Effector CD4-positive, alpha-beta T cell (primary cell): ENCODE measurements around the gene PRKRIP1.
"Not testable (repeated sequence)": the region's sequence is repeated elsewhere in the genome, so short reads cannot be mapped to it uniquely, and the experiment has no call there.

Experiments
- DNase-seq: peaks from one replicate; pipeline ENCODE4 v3.0.0-alpha.2; 2020
- total RNA-seq: gene quantifications from one replicate; lab custom pipeline; 2026; lab: John Stamatoyannopoulos, UW

PRKRIP1 gene
- total RNA-seq: 59.1 reads per million, percentile 72 among the genes with 10 or more reads in this experiment

- peak; percentile 89 for DNase-seq
Observed at GRCh38 chr7:102395873-102396709, at the start of gene PRKRIP1. TSS of gene PRKRIP1 (plus strand) at chr7:102396363. CDS start at chr7:102396412, 49 bp downstream.

DNA sequence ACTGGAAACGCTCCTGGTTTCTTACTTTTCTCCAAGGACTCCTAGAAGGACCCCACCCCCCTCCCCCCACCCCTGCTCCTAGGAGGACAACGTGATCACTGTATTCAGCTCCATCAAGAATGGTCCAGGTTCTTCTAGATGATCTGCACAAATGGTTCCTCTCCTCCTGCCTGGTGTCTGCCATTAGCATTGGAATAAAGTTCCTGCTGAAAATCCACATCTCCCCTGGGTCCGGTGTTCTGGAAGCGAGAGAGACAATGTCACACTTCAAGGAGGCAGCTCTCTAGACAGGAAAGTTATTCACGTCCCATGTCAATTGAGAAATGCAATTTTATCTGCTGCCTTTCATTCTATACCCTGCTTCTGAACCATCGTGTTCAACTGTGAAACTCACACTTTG lies 49.2 kb upstream of the PRKRIP1 start:
- not testable (repeated sequence) for DNase-seq

- DNase-seq: not testable (repeated sequence)
Observed at GRCh38 chr7:102356344-102356743, 39.8 kb upstream of the PRKRIP1 start, which contains the start of gene SPDYE6. TSS of gene SPDYE6 (minus strand) at chr7:102356444. CDS start at chr7:102356023, 421 bp downstream.

DNA sequence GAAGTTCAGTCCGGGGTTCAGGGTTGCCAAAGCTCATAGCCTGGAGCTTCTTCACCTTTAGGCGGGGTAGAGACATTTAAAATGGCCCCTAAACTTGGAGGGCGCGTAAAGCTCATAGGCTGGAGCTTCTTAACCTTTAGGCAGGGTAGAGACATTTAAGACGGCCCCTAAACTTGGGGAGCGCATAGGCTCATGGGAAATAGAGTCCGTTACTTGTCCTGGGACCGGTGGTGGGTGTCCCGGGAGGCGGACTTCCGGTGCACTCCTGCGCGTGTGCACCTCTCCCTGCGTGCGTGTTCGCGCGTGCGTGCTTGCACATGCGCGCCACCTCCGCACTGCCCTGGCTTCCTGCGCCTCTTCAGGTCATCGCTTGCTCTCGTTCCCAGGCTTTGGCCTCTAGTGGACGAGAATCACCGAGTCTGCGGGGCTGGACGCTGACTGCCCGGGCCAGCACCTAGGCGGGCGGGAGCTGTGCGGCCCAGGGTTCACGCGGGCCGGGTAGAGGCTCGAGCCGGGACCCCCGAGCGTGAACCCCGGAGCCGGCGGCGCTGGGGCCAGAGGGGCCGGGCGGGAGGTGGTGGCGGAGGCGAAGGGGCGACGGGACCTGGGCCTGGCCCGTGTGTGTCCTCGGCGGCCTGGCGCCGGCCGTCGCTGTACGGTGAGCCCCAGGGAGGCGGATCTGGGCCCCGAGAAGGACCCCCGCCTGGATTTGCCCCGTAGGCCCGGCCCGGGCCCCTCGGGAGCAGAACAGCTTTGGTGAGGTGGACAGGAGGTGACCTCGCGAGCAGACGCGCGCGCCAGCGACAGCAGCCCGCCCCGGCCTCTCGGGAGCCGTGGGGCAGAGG lies 32.4 kb upstream of the PRKRIP1 start:
- peak; percentile 91 for DNase-seq

- not testable (repeated sequence) for DNase-seq
Observed at GRCh38 chr7:102364394-102364886, 31.7 kb upstream of the PRKRIP1 start.

DNA sequence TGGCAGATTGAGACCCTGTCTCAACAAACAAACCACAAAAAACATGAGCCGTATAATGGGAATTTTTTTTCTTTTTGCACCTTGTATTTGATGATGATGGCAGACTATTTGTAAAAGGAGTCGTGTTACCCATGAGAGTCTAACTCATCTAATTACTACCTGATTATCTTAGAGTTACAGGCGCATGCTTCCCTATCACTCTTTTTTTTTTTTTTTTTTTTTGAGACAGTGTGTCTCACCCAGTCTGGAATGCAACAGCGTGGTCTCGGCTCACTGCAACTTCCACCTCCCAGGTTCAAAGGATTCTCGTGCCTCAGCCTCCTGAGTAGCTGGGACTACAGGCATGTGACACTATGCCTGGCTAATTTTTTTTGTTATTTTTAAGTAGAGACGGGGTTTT lies 30.8 kb upstream of the PRKRIP1 start:
- not testable (repeated sequence) for DNase-seq

- not testable (repeated sequence) for DNase-seq
Observed at GRCh38 chr7:102370038-102370437, 26.1 kb upstream of the PRKRIP1 start.

DNA sequence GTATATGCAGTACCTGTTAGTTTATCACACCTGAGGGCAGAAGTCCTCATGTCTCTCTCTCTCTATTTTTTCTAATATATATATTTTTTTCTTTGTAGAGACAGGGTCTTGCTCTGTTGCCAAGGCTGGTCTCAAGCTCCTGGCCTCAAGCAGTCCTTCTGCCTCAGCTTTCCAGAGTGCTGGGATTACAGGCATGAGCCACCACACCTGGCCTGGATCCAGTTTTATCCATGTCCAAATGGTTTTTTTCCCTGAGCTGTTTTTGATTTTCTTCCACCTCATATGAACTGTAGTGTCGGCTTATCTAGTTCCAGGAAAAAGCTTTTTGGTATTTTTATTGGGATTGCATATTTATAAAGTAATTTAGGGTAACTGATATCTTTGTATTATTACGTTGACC lies 23.4 kb upstream of the PRKRIP1 start:
- DNase-seq: not testable (repeated sequence)

DNA sequence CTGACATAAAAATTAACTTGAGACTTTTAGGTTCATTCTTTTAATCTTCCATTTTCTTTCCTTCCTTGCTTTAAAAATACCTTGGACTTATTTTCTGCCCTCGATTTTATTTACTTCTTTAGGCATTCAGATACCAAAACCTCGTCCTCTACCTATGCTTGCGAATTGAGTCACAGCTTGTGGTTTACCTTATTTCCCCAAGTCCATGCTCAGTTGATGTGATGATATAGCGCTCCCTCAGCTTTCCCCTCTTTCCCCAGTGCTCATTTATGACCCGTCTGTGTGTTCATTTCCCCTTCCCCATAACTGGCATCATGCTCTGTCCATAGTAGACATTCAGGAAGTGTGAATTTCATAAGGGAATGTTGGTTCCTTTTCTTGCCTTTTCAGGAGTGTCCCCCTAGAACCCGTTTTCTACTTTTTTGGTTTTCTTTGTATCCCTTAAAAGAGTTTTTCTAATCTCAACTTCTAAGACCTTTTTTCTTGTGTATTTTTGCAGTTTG lies 19.1 kb upstream of the PRKRIP1 start:
- no peak for DNase-seq

- not testable (repeated sequence) for DNase-seq
Observed at GRCh38 chr7:102380837-102381236, 15.3 kb upstream of the PRKRIP1 start.

DNA sequence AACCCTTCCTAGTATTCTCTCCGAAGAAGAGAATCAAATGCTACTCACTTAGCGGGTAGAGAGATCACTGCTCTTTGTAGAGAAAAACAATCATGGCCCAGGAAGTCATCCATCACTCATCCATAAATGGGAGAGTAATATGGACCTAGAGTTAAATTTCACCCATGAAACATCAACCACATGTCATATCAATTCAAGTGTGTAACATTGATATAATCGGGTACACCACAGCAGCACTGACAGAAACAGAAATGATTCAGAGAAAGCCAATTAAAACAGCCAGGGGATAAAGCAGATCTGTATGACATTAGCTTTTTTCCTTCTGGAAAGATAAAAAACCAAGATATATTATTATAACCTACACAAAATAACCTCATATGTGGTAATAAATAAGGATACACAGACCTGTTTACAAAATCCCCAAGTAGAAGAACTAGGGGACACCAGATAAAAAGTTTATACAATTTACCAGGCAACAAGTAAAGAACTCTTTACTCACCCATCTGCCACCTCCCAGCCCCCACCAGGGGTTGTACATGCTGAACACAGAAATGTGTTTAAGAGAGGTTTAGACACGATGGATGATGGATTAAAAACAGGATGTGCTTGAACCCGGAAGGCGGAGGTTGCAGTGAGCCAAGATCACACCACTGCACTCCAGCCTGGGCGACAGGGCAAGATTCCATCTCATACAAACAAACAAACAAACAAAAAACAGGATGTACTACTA lies 14.3 kb upstream of the PRKRIP1 start:
- DNase-seq: not testable (repeated sequence)

- DNase-seq: no peak
Observed at GRCh38 chr7:102387064-102387463, 9.1 kb upstream of the PRKRIP1 start.

DNA sequence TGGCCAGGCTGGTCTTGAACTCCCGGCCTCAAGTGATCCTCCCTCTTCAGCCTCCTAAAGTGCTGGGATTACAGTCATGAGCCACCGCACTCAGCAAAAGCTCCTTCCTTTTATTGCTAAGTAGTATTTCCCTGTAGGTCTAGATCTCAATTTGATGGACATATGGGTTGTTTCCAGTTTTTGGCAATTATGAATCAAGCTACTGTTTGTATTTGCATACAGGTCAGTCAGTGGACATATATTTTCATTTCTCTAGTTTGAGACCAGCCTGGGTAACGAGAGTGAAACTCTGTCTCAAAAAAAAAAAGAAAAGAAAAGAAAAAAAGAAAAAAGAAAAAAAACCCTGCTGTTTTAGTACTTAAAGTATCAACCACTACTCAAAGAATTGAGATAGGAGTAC lies 6.4 kb upstream of the PRKRIP1 start:
- DNase-seq: no peak

GRCh38 chr7:102390697-102391484 lies 5.3 kb upstream of the PRKRIP1 start:
- DNase-seq: peak; percentile 70

DNA sequence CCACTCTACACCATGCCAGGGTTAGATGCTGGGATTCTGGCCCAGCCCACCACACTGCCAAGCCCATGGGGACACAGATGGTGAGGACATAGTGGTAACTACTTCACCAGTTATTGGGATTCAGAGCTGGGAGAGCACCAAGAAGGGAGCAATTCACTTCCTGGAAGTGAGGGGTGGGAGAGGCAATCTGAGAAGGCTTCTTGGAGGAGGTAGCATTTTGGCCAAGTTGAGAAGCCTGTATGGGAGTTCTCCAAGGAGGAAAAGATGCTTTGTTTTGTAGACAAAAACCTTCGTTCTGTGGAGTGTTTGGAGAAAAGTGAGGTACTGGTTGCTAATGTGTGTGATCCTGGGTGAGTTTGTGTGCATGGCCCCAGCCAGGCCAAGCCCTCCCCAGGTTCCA lies 3.8 kb upstream of the PRKRIP1 start:
- no peak for DNase-seq

DNA sequence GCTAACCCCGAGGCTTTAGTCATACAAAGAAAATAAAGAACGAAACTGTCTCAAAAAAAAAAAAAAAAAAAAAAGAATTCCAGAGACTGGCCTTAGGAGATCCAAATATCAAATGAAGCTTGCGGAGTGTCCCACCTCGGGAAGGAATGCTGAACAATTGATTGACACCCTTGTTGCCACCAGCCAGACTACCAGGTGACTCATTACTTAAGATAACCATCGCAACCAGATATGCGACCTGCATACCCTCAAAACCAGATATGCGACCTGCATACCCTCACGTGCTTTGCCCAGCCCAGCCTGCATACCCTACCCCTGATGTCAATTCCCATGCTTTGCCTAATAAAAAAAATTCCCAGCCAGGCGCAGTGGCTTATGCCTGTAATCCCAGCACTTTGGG lies 2.7 kb upstream of the PRKRIP1 start:
- no peak for DNase-seq

GRCh38 chr7:102395592-102395872 lies 631 bp upstream of the PRKRIP1 start:
- DNase-seq: no peak

- DNase-seq: no peak
Observed at GRCh38 chr7:102396710-102397019, 502 bp downstream of the PRKRIP1 start.

DNA sequence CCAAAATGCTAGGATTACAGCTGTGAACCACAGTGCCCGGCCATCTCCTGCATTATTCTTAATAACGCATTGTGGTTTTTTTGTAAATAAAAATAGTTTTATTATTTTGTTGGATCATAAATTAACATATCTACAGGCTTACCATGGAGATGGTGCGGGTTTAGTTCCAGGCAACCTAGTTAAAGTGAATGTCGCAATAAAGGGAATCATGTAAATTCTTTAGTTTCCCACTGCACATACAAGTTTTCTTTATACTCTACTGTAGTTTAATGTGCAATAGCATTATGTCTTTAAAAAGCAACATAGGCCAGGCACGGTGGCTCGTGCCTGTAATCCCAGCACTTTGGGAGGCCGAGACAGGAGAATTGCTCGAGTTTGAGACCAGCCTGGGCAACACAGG lies 2.4 kb downstream of the PRKRIP1 start:
- DNase-seq: no peak

- DNase-seq: no peak
Observed at GRCh38 chr7:102400360-102400759, 4.2 kb downstream of the PRKRIP1 start.

DNA sequence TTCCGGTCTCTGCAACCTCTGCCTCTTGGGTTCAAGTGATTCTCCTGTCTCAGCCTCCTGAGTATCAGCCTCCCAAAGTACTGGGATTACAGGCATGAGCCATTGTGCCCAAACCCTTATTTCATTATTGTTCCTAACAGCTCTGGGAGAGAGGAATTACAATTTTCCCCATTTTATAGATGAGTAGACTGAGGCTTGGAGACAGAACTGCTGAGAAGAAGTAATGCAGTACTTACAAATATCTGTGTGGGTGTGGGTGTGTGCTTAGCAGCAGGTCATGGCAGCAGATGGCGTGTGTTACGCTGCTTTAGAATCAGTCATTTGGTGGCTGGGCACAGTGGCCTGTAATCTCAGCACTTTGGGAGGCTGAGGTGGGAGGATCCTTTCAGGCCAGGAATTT lies 7.4 kb downstream of the PRKRIP1 start:
- DNase-seq: no peak
